ENCODE results near the gene SMYD1.

DNA sequence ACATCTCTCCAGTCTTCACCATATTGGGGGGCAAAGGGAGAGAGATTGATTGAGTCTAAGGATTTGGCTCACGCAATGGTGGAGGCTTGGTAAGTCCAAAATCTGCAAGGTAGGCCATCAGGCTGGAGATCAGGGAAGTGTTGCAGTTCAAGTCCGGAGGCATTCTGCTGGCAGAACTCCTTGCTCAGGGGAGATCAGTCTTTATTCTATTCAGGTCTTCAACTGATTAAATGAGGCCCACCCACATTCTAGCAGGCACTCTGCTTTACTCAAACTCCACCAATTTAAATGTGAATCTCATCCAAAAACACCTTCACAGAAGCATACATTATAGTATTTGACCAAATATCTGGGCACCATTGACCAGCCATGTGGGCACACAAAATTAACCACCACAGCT lies 21.4 kb downstream of the SMYD1 start:
- TF ChIP-seq, protein P1, sequence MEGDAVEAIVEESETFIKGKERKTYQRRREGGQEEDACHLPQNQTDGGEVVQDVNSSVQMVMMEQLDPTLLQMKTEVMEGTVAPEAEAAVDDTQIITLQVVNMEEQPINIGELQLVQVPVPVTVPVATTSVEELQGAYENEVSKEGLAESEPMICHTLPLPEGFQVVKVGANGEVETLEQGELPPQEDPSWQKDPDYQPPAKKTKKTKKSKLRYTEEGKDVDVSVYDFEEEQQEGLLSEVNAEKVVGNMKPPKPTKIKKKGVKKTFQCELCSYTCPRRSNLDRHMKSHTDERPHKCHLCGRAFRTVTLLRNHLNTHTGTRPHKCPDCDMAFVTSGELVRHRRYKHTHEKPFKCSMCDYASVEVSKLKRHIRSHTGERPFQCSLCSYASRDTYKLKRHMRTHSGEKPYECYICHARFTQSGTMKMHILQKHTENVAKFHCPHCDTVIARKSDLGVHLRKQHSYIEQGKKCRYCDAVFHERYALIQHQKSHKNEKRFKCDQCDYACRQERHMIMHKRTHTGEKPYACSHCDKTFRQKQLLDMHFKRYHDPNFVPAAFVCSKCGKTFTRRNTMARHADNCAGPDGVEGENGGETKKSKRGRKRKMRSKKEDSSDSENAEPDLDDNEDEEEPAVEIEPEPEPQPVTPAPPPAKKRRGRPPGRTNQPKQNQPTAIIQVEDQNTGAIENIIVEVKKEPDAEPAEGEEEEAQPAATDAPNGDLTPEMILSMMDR (conservative IDR thresholded peaks at IDR 0.05), result no peak
- no peak for TF ChIP-seq EZH2 (IDR thresholded peaks at IDR 0.05; ENCODE audit: low read depth)
